OCI-LY3 (cell line): ENCODE results near the gene M6PR.

Experiments used
- H2AFZ ChIP-seq: fragments of 200-600, 300-600 bp; shearing (Covaris generic); 2 replicates; pipeline ENCODE4 v1.6.0; 2014; ENCODE audit warnings: antibody characterized with exemption, low read depth, low read length
- H3K27ac ChIP-seq: fragments of 200-600, 300-600 bp; sonication (generic); 2 replicates; pipeline ENCODE4 v1.5.1; 2014; ENCODE audit warnings: mild to moderate bottlenecking, low read length, moderate library complexity, mixed read lengths
- H3K27me3 ChIP-seq: fragments of 200-600, 300-600 bp; sonication (generic); 2 replicates; pipeline ENCODE4 v1.6.1; 2014; ENCODE audit warnings: low read depth, low read length, mixed read lengths
- H3K36me3 ChIP-seq: fragments of 200-600, 300-600 bp; sonication (generic); replicated peaks from 2 replicates; pipeline ENCODE3; 2014; ENCODE audit warnings: low read depth, low read length, mixed read lengths
- H3K4me1 ChIP-seq: fragments of 300-600, 200-600 bp; sonication (generic); 2 replicates; pipeline ENCODE4 v1.6.1; 2014; ENCODE audit warnings: low read length, mixed read lengths
- H3K4me2 ChIP-seq: fragments of 200-600, 300-600 bp; sonication (generic); 2 replicates; pipeline ENCODE4 v1.6.1; 2014; ENCODE audit warnings: low read length, mixed read lengths
- H3K4me3 ChIP-seq: fragments of 300-600, 200-600 bp; sonication (generic); 2 replicates; pipeline ENCODE4 v1.5.1; 2014; ENCODE audit warnings: antibody characterized with exemption, mild to moderate bottlenecking, low read length, moderate library complexity
- H3K79me2 ChIP-seq: fragments of 300-600, 200-600 bp; shearing (Covaris generic); 2 replicates; pipeline ENCODE4 v1.6.1; 2014; ENCODE audit warnings: mild to moderate bottlenecking, low read length, mixed read lengths
- H3K9ac ChIP-seq: fragments of 300-600, 200-600 bp; shearing (Covaris generic); 2 replicates; pipeline ENCODE4 v1.6.0; 2014; ENCODE audit warnings: mild to moderate bottlenecking, low read length, moderate library complexity
- H3K9me3 ChIP-seq: fragments of 200-600, 300-600 bp; shearing (Covaris generic); 2 replicates; pipeline ENCODE4 v1.6.1; 2014; ENCODE audit warnings: low read length, mixed read lengths; ENCODE audit not compliant: insufficient read depth
- H4K20me1 ChIP-seq: fragments of 200-600, 300-600 bp; sonication (generic); 2 replicates; pipeline ENCODE4 v1.6.1; 2016; ENCODE audit warnings: low read length, mixed read lengths; ENCODE audit not compliant: insufficient read depth
- CTCF ChIP-seq: fragments of 200-600, 300-600 bp; sonication (generic); IDR thresholded peaks from 2 replicates; pipeline ENCODE4 v1.5.1; 2014; ENCODE audit warnings: antibody characterized with exemption, low read length, low read depth
- EZH2phosphoT487 ChIP-seq: fragments of 200-600 bp; shearing (Covaris generic); IDR thresholded peaks from 2 replicates; pipeline ENCODE4 v1.6.1; 2018; ENCODE audit warnings: antibody characterized with exemption, mixed run types, low read depth

Gene M6PR

GRCh38 chr12:8894986-8895385 is 54.5 kb downstream of the M6PR start:
- TF ChIP-seq CTCF (no peak), EZH2phosphoT487 (no peak)
- Histone ChIP-seq H2AFZ (no peak overlapping the region), H3K27ac (no peak overlapping the region)

DNA sequence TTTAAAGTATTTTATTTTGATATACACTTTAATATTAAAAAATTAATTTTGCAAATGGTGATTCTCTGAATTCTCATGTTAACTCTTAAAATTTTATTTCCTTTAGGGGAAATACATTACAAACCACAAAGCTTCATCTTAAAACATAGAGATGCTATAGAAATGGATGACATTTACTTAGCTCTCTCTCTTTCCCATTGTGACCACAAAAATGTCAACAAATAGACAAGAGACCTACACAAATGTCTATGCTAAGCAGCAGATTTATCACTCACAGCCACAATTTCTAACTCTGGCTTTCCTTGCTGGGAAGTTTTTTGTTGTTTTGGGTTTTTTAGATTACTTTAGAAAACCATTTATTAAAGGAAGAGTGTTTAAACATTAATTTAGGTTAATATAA is 55.1 kb downstream of the M6PR start:
- Histone ChIP-seq H3K4me1 (no peaks in the 10 kb centered on the region; the same call in 1 of the 2 replicates), H3K4me3 (no peak overlapping the region), H3K27me3 (0 out of 2 replicates have a peak, but pooled peaks cover 6% of the 10 kb centered on the region), H3K4me2 (no peak overlapping the region), H4K20me1 (no peaks in the 10 kb centered on the region), H3K36me3 (no peaks in the 10 kb centered on the region), H3K9ac (no peak overlapping the region), H3K27ac (no peak overlapping the region), H3K9me3 (no peaks in the 10 kb centered on the region), H3K79me2 (no peaks in the 10 kb centered on the region), H2AFZ (no peak overlapping the region)
- TF ChIP-seq CTCF (no peak), EZH2phosphoT487 (no peak)

More at GRCh38 chr12:8894986-8895385, 54.5 kb downstream of the M6PR start:
- Histone ChIP-seq H3K9ac (no peak overlapping the region), H3K79me2 (no peaks in the 10 kb centered on the region), H3K27me3 (0 out of 2 replicates have a peak, but pooled peaks cover 6% of the 10 kb centered on the region), H3K9me3 (no peaks in the 10 kb centered on the region), H3K4me3 (no peak overlapping the region), H3K4me2 (no peak overlapping the region), H4K20me1 (no peaks in the 10 kb centered on the region), H3K4me1 (no peaks in the 10 kb centered on the region; the same call in 1 of the 2 replicates), H3K36me3 (no peaks in the 10 kb centered on the region)

- Histone ChIP-seq H3K27me3 (0 out of 2 replicates have a peak, but pooled peaks cover 6% of the 10 kb centered on the region), H3K27ac (no peak overlapping the region), H3K4me1 (no peaks in the 10 kb centered on the region; the same call in 1 of the 2 replicates), H3K9ac (no peak overlapping the region), H4K20me1 (no peaks in the 10 kb centered on the region), H3K4me2 (no peak overlapping the region), H3K36me3 (no peaks in the 10 kb centered on the region), H3K4me3 (no peak overlapping the region), H3K9me3 (no peaks in the 10 kb centered on the region), H3K79me2 (no peaks in the 10 kb centered on the region), H2AFZ (no peak overlapping the region)
- TF ChIP-seq CTCF (no peak), EZH2phosphoT487 (no peak)
These were observed 57.5 kb downstream of the M6PR start for GRCh38 chr12:8891976-8892375.
